HG03039 (cell line): ENCODE measurements around the gene BET1L.
"Not testable (repeated sequence)": the region's sequence is repeated elsewhere in the genome, so short reads cannot be mapped to it uniquely, and the experiment has no call there.

Experiments
- ATAC-seq: cut with Tn5 transposase; IDR thresholded peaks from one replicate; pipeline ENCODE4 v1.9.1; 2021; ENCODE audit warnings: mild to moderate bottlenecking, moderate library complexity; ENCODE audit not compliant: unreplicated experiment

BET1L gene

DNA sequence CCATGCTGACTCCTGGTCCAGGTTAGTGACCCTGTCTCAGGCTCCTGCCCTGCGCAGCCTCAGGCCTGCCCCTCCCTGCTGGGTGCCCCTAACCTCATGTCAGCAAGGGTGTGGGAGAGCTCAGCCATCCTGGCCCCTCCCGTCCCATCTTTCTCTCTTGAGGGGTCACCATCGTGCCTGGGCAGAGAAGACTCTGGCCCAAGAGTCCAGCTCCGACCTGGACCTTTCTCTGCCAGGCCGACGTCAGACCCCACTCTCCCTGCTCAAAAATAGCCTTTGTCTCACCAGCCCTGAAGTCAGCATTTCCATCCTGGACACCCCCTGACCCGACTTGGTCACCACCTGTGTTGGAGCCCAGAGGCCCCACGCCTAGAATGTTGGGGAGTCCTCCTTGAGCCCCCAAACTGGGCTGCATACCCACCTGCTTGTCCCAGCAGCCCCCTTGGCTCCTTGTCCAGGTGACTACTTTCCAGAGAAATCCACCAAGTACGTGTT is 9.4 kb downstream of the BET1L start:
- no peak for ATAC-seq

GRCh38 chr11:196786-197731 is 10.1 kb downstream of the BET1L start:
- no peak for ATAC-seq

- not testable (repeated sequence) for ATAC-seq
Measured at GRCh38 chr11:193481-193880, 13.7 kb downstream of the BET1L start.

DNA sequence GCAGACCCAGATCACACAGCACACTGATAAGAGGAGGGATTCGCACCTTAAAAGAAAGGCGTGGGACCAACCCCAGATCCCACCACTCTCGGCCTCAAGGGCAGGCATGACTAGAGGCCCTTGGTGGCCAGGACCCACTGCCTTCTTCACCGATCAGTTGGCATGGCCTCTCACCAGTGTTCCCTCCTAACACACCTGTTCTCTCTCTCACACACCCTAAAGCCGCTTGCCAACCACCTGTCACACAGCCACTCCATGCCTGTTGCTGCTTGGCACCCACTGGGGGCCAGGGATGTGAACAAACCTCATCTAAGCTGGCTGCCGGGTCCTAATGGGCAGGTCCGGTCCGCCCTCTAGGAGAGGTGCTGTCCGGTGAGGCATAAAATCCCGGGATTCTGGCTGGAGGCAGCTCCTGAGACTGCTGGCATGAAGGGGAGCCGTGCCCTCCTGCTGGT is 14.5 kb downstream of the BET1L start, which contains the start of gene SCGB1C1:
Gene SCGB1C1 (plus strand): TSS at position 405 of the 455 bp plus-strand sequence. CDS start 22 bp downstream, at position 427.
- not testable (repeated sequence) for ATAC-seq

GRCh38 chr11:191490-192478 is 15.4 kb downstream of the BET1L start:
- ATAC-seq = not testable (repeated sequence)

- not testable (repeated sequence) for ATAC-seq
Measured at GRCh38 chr11:190546-190945, 16.7 kb downstream of the BET1L start.

- peak; percentile 72 for ATAC-seq
Measured at GRCh38 chr11:189843-190311, 17.3 kb downstream of the BET1L start.

GRCh38 chr11:189200-189783 is 17.9 kb downstream of the BET1L start:
- ATAC-seq = not testable (repeated sequence)

- not testable (repeated sequence) for ATAC-seq
Measured at GRCh38 chr11:180242-180641, 27.0 kb downstream of the BET1L start.
